ENCODE measurements around the gene OPRD1.

GRCh38 chr1:28889357-28889756 lies 77.4 kb downstream of the OPRD1 start:
- no peak for TF ChIP-seq CTCF (IDR thresholded peaks at IDR 0.05; ENCODE audit: low read depth, low read length)
- no peak for TF ChIP-seq EZH2phosphoT487 (IDR thresholded peaks at IDR 0.05; ENCODE audit: low read depth)
